ENCODE data around the gene ORC3. TPM values are rescaled to one million over a fixed set of nuclear protein-coding genes. Genes with fewer than 3 reads are reported as not detected.
"Not testable (repeated sequence)": the region's sequence is repeated elsewhere in the genome, so short reads cannot be mapped to it uniquely, and the experiment has no call there.

Gene ORC3
- total RNA-seq, 1 donor from 2014 or later = 12.1 TPM

GRCh38 chr6:87660226-87660911 lies 70.4 kb downstream of the ORC3 start:
- peak in 1 of 2 donors; percentile 34 for DNase-seq (ENCODE audit: low read depth in 2 of 2)

GRCh38 chr6:87661016-87661415 lies 71.1 kb downstream of the ORC3 start:
- DNase-seq (ENCODE audit: low read depth in 2 of 2) = no peak

- no peak for DNase-seq (ENCODE audit: low read depth in 2 of 2)
These were observed 71.6 kb downstream of the ORC3 start for GRCh38 chr6:87661503-87661902.

- no peak for DNase-seq (ENCODE audit: low read depth in 2 of 2)
These were observed 73.5 kb downstream of the ORC3 start for GRCh38 chr6:87663434-87663833.

GRCh38 chr6:87664921-87665485 lies 75.1 kb downstream of the ORC3 start:
- DNase-seq (ENCODE audit: low read depth in 2 of 2) = no peak

- no peak for DNase-seq (ENCODE audit: low read depth in 2 of 2)
These were observed 77.1 kb downstream of the ORC3 start for GRCh38 chr6:87667032-87667431.

GRCh38 chr6:87668013-87668412 lies 78.1 kb downstream of the ORC3 start:
- no peak for DNase-seq (ENCODE audit: low read depth in 2 of 2)

- DNase-seq (ENCODE audit: low read depth in 2 of 2) = no peak
These were observed 79.1 kb downstream of the ORC3 start for GRCh38 chr6:87669051-87669450.

GRCh38 chr6:87670707-87671106 lies 80.8 kb downstream of the ORC3 start:
- peak in 1 of 2 donors; percentile 16 for DNase-seq (ENCODE audit: low read depth in 2 of 2)

- DNase-seq (ENCODE audit: low read depth in 2 of 2) = no peak
These were observed 81.7 kb downstream of the ORC3 start for GRCh38 chr6:87671555-87672029.

GRCh38 chr6:87672641-87673040 lies 82.7 kb downstream of the ORC3 start:
- no peak for DNase-seq (ENCODE audit: low read depth in 2 of 2)

- no peak for DNase-seq (ENCODE audit: low read depth in 2 of 2)
These were observed 83.3 kb downstream of the ORC3 start for GRCh38 chr6:87673237-87673636.

GRCh38 chr6:87674290-87674689 lies 84.4 kb downstream of the ORC3 start:
- DNase-seq (ENCODE audit: low read depth in 2 of 2) = no peak

- DNase-seq (ENCODE audit: low read depth in 2 of 2) = no peak
These were observed 85.2 kb downstream of the ORC3 start for GRCh38 chr6:87675004-87675681.

GRCh38 chr6:87682310-87682709 lies 92.4 kb downstream of the ORC3 start:
- no peak for DNase-seq (ENCODE audit: low read depth in 2 of 2)

- no peak for DNase-seq (ENCODE audit: low read depth in 2 of 2)
These were observed 94.0 kb downstream of the ORC3 start for GRCh38 chr6:87683890-87684289.

- DNase-seq (ENCODE audit: low read depth in 2 of 2) = no peak
These were observed 95.1 kb downstream of the ORC3 start for GRCh38 chr6:87684895-87685654.

GRCh38 chr6:87686636-87687205 lies 96.8 kb downstream of the ORC3 start:
- not testable (repeated sequence) for DNase-seq (ENCODE audit: low read depth in 2 of 2)

- DNase-seq (ENCODE audit: low read depth in 2 of 2) = no peak
These were observed 97.4 kb downstream of the ORC3 start for GRCh38 chr6:87687296-87687695.

GRCh38 chr6:87687893-87688292 lies 98.0 kb downstream of the ORC3 start:
- not testable (repeated sequence) for DNase-seq (ENCODE audit: low read depth in 2 of 2)

GRCh38 chr6:87690441-87690840 lies 100.5 kb downstream of the ORC3 start:
- DNase-seq (ENCODE audit: low read depth in 2 of 2) = no peak

- DNase-seq (ENCODE audit: low read depth in 2 of 2) = no peak
These were observed 102.2 kb downstream of the ORC3 start for GRCh38 chr6:87692086-87692485.
